T-helper 2 cell treated with Interferon-gamma antibody and Interleukin-4, amounts not matched to agents 5 μg/mL and 100 μg/mL, for 36 hours (primary cell): ENCODE measurements around the gene METAP1.
A peak's percentile ranks its signal among the peaks of the same experiment; 100 is the strongest.
"Not testable (repeated sequence)": the region's sequence is repeated elsewhere in the genome, so short reads cannot be mapped to it uniquely, and the experiment has no call there.

Experiments
- DNase-seq: peaks from one replicate; pipeline ENCODE4 v3.0.0; 2021; ENCODE audit warnings: low spot score
- H3K27ac Mint-ChIP-seq: one replicate; pipeline ENCODE4 v1.8.0; 2021; ENCODE audit warnings: mild to moderate bottlenecking, mixed read lengths
- H3K27me3 Mint-ChIP-seq: one replicate; pipeline ENCODE4 v1.8.0; 2021; ENCODE audit warnings: low read depth, mixed read lengths
- H3K36me3 Mint-ChIP-seq: one replicate; pipeline ENCODE4 v1.8.0; 2021; ENCODE audit warnings: low read depth, mixed read lengths
- H3K4me1 Mint-ChIP-seq: one replicate; pipeline ENCODE4 v1.8.0; 2021; ENCODE audit warnings: low read depth, mixed read lengths
- H3K4me3 Mint-ChIP-seq: one replicate; pipeline ENCODE4 v1.8.0; 2022; ENCODE audit warnings: mild to moderate bottlenecking, moderate library complexity, mixed read lengths
- H3K9me3 Mint-ChIP-seq: one replicate; pipeline ENCODE4 v1.8.0; 2021; ENCODE audit warnings: mixed read lengths

Gene METAP1

DNA sequence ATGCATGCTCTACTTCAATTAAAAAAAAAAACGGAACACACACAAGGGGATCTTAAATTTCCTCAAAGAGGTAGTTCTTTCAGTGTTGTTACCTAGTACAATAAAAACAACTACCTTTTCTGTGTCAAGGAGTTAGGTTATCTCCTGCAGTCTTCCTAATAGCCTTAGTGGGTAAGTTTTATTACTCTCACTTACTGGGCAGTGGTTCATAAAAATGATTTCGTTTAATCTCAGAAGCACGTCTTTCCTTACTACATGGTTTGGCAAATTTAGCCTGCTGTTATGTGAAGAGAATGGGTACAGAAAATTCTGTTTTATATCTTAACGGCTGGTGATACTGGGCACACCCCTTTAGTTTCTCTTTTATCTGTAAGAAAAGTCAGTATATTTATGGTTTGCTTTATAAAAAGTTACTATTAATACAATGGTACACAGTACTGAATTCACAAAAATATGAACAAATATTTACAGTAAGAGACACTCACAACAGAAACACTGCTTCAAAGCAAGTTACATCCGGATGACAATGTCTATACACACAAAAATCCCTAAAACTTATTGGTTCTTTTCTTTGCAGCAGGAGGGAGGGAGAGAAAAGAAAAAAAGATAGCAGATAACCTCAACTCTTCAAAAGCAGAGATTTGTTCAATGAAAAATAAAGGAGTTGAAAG is 84.2 kb downstream of the METAP1 start:
- Mint-ChIP-seq H3K36me3 (peaks cover 59% of the 10 kb centered on the region), H3K27me3 (no peaks in the 10 kb centered on the region), H3K4me1 (peaks cover 8% of the 10 kb centered on the region), H3K27ac (no peak overlapping the region), H3K9me3 (no peaks in the 10 kb centered on the region), H3K4me3 (no peak overlapping the region)
- DNase-seq, result no peak

DNA sequence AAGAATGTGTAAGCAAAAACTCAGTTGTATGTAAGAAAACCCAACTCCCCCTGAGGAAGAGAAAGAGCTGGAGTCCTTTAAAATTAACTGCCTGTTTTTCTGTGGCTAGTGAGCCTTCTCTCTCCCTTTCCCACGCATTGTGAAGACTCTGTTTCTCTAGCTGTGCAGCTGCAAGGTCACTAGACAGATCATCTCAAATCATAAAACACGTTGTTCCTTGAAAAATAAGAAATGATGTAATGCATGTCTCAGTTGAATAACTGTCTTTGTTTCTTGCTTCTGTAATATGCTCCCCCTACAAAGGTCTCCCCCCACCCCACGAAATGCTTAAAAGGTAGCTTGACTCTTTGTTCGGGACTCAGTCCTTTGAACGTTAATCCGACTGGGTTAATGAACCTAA is 85.3 kb downstream of the METAP1 start:
- not testable (repeated sequence) for H3K27me3 Mint-ChIP-seq, DNase-seq, H3K27ac Mint-ChIP-seq, H3K4me1 Mint-ChIP-seq, H3K4me3 Mint-ChIP-seq, H3K9me3 Mint-ChIP-seq
- peaks cover 62% of the 10 kb centered on the region for H3K36me3 Mint-ChIP-seq

GRCh38 chr4:99082192-99082591 is 86.7 kb downstream of the METAP1 start:
- no peak for DNase-seq
- H3K4me1 Mint-ChIP-seq, result peaks cover 13% of the 10 kb centered on the region
- no peaks in the 10 kb centered on the region for H3K9me3 Mint-ChIP-seq
- H3K27me3 Mint-ChIP-seq, result no peaks in the 10 kb centered on the region
- no peak overlapping the region for H3K27ac Mint-ChIP-seq
- no peak overlapping the region for H3K4me3 Mint-ChIP-seq
- peaks cover 58% of the 10 kb centered on the region for H3K36me3 Mint-ChIP-seq

GRCh38 chr4:99084595-99084994 is 89.1 kb downstream of the METAP1 start:
- no peaks in the 10 kb centered on the region for H3K27me3 Mint-ChIP-seq
- no peak for DNase-seq
- no peak overlapping the region for H3K4me3 Mint-ChIP-seq
- peaks cover 51% of the 10 kb centered on the region for H3K36me3 Mint-ChIP-seq
- H3K4me1 Mint-ChIP-seq, result peaks cover 19% of the 10 kb centered on the region
- H3K9me3 Mint-ChIP-seq, result no peaks in the 10 kb centered on the region
- H3K27ac Mint-ChIP-seq, result no peak overlapping the region

GRCh38 chr4:99088023-99088449 is 92.5 kb downstream of the METAP1 start:
- Mint-ChIP-seq H3K9me3 (no peaks in the 10 kb centered on the region), H3K36me3 (peaks cover 36% of the 10 kb centered on the region), H3K27ac (peak overlapping the region; percentile 98), H3K4me1 (peaks cover 25% of the 10 kb centered on the region), H3K27me3 (peaks cover 10% of the 10 kb centered on the region), H3K4me3 (peak overlapping the region; percentile 97)
- DNase-seq, result peak; percentile 8

GRCh38 chr4:99088481-99089365 is 93.2 kb downstream of the METAP1 start, which contains the start of gene ADH5:
Gene ADH5, minus strand, starts transcription at chr4:99088788. Its CDS starts 88 bp downstream, at chr4:99088700.
- H3K4me3 Mint-ChIP-seq, result peak within 1 kb of the TSS; percentile 97
- peaks cover 30% of the 10 kb centered on the region for H3K36me3 Mint-ChIP-seq
- H3K9me3 Mint-ChIP-seq, result no peaks in the 10 kb centered on the region
- DNase-seq, result peak; percentile 76
- peak within 1 kb of the TSS; percentile 98 for H3K27ac Mint-ChIP-seq
- peaks cover 24% of the 10 kb centered on the region for H3K4me1 Mint-ChIP-seq
- H3K27me3 Mint-ChIP-seq, result peaks cover 11% of the 10 kb centered on the region

GRCh38 chr4:99090481-99091215 is 95.1 kb downstream of the METAP1 start:
- Mint-ChIP-seq H3K27me3 (peaks cover 11% of the 10 kb centered on the region), H3K9me3 (no peaks in the 10 kb centered on the region), H3K36me3 (peaks cover 14% of the 10 kb centered on the region), H3K4me3 (peak overlapping the region; percentile 52), H3K27ac (no peak overlapping the region), H3K4me1 (peaks cover 22% of the 10 kb centered on the region)
- DNase-seq, result no peak

DNA sequence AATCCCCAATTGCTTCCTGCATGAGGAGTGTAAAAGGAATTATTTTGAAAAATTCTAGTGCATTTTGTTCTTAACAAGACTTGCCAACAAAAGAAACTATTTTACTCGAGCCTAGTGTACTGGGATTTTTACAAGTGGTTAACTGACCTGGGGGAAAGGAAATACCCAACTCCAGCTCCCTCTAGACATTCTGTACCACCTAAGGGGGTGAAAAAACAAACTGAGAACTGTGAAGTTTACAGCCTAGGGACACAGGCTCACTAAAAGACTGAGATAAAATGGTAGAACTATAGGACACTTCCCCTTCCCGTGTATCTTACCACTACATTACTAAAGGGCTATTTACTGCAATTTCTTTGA is 95.7 kb downstream of the METAP1 start:
- H3K9me3 Mint-ChIP-seq, result no peaks in the 10 kb centered on the region
- peaks cover 13% of the 10 kb centered on the region for H3K36me3 Mint-ChIP-seq
- H3K4me1 Mint-ChIP-seq, result peaks cover 21% of the 10 kb centered on the region
- no peak overlapping the region for H3K27ac Mint-ChIP-seq
- H3K4me3 Mint-ChIP-seq, result no peak overlapping the region
- peaks cover 11% of the 10 kb centered on the region for H3K27me3 Mint-ChIP-seq
- DNase-seq, result no peak

DNA sequence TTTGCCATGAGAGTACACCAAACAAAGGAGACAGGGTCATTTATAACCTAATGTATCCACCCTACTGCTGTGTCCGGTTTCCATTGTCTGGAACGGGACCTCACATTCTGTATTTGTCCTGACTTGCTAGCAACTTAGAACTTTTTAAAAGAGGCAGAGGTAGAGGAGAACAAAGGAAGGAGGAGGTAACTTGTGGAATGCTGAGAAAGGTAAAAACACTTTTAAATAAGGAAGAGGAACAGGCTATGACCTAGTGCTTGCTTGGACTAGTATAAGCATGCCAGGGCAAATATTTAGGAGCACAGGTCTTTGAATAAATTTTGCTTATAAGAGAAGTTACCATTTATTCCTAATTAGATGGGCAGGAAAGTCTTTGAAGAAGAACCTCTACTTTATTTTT is 96.3 kb downstream of the METAP1 start:
- not testable (repeated sequence) for H3K27ac Mint-ChIP-seq, H3K4me3 Mint-ChIP-seq, DNase-seq, H3K9me3 Mint-ChIP-seq, H3K36me3 Mint-ChIP-seq
- Mint-ChIP-seq H3K4me1 (peaks cover 17% of the 10 kb centered on the region), H3K27me3 (peaks cover 16% of the 10 kb centered on the region)

GRCh38 chr4:99099311-99099710 is 103.8 kb downstream of the METAP1 start:
- peaks cover 20% of the 10 kb centered on the region for H3K27me3 Mint-ChIP-seq
- no peak overlapping the region for H3K27ac Mint-ChIP-seq
- peaks cover 2% of the 10 kb centered on the region for H3K4me1 Mint-ChIP-seq
- no peaks in the 10 kb centered on the region for H3K36me3 Mint-ChIP-seq
- no peak overlapping the region for H3K4me3 Mint-ChIP-seq
- no peak for DNase-seq
- no peaks in the 10 kb centered on the region for H3K9me3 Mint-ChIP-seq

GRCh38 chr4:99099814-99100213 is 104.3 kb downstream of the METAP1 start:
- not testable (repeated sequence) for H3K27ac Mint-ChIP-seq, DNase-seq, H3K9me3 Mint-ChIP-seq, H3K4me1 Mint-ChIP-seq, H3K36me3 Mint-ChIP-seq, H3K4me3 Mint-ChIP-seq
- H3K27me3 Mint-ChIP-seq, result peaks cover 20% of the 10 kb centered on the region

DNA sequence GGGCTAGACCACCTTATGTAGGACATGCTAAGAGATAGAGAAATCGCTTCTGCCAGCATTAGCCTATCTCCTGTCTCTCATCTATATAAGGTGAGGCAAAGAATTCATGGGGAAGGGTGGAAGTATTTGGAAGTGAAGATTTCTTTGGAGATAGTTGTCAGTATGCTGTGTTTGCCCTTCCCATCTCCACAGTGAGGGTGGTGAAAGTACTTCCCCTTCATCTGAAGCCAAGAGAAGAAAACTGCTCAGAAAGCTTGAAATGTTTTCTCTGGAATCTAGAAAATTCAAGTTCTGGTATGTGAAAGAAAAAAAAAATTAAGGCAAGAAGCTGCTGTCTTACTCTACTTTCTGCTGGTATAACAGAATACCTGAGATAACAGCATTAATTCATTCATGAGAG is 105.4 kb downstream of the METAP1 start:
- Mint-ChIP-seq H3K4me3 (no peak overlapping the region), H3K27me3 (peaks cover 20% of the 10 kb centered on the region), H3K9me3 (no peaks in the 10 kb centered on the region), H3K36me3 (no peaks in the 10 kb centered on the region), H3K4me1 (peaks cover 2% of the 10 kb centered on the region), H3K27ac (no peak overlapping the region)
- DNase-seq, result no peak

- H3K9me3 Mint-ChIP-seq, result no peaks in the 10 kb centered on the region
- DNase-seq, result no peak
- H3K27ac Mint-ChIP-seq, result no peak overlapping the region
- peaks cover 13% of the 10 kb centered on the region for H3K27me3 Mint-ChIP-seq
- peaks cover 2% of the 10 kb centered on the region for H3K4me1 Mint-ChIP-seq
- H3K4me3 Mint-ChIP-seq, result no peak overlapping the region
- no peaks in the 10 kb centered on the region for H3K36me3 Mint-ChIP-seq
These were observed 107.1 kb downstream of the METAP1 start for GRCh38 chr4:99102634-99103033.

- peaks cover 14% of the 10 kb centered on the region for H3K27me3 Mint-ChIP-seq
- no peak overlapping the region for H3K27ac Mint-ChIP-seq
- DNase-seq, result no peak
- no peaks in the 10 kb centered on the region for H3K36me3 Mint-ChIP-seq
- peaks cover 2% of the 10 kb centered on the region for H3K4me1 Mint-ChIP-seq
- no peaks in the 10 kb centered on the region for H3K9me3 Mint-ChIP-seq
- H3K4me3 Mint-ChIP-seq, result no peak overlapping the region
These were observed 107.6 kb downstream of the METAP1 start for GRCh38 chr4:99103166-99103565.
